NOMO-1 (cell line): ENCODE data around the gene DDN.
A peak's percentile ranks its signal among the peaks of the same experiment; 100 is the strongest.

Experiments used
- DNase-seq, 2 experiments: peaks; one replicate each; lab custom pipeline; 2025; ENCODE audit not compliant: unreplicated experiment in 2 of 2; lab: John Stamatoyannopoulos, UW

The DDN gene

DNA sequence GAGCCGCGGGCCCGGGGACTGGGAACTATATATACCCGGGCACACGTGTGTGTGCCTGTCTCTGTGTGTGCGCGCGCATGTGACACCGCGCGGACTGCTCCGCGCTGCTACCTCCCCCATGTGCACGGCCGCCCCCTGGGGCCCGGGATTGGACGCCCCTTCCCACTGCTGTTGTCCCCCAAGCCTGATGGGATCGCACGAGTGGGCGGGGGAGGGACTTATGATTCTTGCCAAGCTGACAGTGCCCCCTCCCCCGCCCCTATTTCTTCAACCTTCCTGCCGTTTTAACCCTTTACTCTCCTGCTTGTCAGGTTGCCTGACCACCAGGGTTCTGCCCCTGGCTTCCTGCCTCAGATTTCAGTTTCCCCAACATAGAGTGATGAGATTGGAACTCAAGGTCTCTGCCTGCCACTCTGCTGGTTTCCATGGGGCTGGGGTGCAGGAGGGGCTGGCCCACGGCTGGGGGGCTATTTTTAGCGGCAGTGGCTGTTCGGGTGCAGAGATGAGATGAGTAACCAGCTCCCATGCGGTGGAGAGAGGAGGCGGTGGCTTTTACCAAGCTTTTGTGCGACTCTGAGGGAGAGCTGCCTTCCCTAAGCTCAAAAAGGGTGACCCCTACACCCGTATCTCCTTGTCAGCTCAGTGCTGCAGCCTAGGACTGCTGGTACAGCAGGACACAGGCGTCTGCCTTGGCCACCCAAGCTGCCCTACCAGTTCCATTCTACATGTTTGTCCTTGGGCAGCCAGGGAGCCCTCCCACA, at the start of gene DDN:
Gene DDN (minus strand): TSS at position 5 of the 761 bp plus-strand sequence. CDS start 88 bp downstream, outside the sequence.
- no peak for DNase-seq

DNA sequence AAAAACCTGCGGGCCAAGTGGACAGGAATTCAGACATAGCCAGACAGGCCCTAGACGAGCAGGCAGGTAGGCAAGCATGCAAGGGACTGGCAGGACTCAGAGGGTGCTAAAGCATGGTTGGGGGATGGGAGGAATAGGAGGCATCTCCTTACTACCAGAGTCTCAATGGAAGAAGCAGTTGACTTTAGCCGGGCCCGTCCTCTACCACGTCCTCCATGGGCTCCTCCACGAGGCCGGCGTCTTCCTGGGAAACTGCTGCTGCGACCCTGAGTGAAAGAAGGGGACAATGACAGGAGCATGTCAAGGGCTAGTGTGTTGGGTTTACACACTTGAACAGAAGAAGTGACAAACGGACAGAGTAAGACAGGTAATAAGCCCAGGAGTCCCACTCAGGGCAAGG, 49.8 kb upstream of the DDN start:
- no peak for DNase-seq

- DNase-seq: no peak
Measured at GRCh38 chr12:49046129-49046895, 47.1 kb upstream of the DDN start.

DNA sequence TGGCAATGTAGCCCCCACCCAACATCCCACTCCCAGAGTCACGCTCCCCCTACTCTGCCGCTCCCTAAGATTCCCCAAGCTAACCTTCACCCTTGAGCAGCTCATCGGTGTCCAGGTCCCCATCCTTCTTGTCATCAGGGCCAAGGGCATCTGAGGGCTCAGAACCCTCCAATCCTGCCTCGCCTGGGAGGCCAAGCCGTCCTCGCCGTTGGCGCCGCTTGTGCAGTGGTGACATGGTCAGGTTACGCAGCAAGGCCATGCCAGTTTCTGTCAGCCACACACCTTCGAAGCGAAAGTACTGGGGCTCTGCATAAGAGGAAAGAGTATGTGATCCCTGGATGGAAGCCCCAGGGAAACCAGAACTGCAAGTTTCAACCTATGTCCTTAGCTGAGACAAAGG, 45.5 kb upstream of the DDN start:
- DNase-seq: no peak

GRCh38 chr12:49043856-49044258, 44.7 kb upstream of the DDN start:
- peak; percentile 40 to 51 for DNase-seq

- DNase-seq: no peak
Measured at GRCh38 chr12:49043241-49043640, 44.1 kb upstream of the DDN start.

DNA sequence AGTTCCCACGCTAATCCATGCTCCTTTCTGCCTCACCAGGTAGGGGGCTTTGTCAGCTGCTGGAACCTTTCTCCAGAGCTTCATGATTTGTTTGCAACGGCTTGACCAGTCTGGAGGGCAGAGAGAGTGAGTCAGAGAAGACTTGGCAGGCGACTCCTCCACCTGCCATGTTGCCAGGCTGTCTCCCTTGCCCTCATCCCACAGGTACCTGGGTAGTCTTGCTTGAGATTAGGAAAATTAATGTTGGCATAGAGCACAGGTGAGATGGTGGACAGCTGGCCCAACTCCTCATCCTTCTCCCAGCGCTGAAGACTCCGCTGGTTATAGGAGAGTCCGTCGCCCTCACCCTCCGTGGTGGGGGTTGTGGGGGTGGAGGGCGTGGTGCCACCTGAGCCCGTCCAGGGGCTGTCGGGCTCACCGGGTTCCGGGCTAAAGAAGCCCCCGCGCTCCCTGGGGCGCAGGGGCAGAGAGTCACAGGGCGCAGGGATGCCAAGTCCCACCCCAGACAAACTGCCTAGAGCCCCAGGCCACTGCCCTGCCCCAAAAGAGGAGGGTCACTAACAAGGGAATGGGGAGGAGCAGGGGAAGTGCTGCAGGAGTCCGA, 42.8 kb upstream of the DDN start:
- no peak for DNase-seq

GRCh38 chr12:49041036-49041880, 42.1 kb upstream of the DDN start:
- no peak for DNase-seq

- no peak for DNase-seq
Measured at GRCh38 chr12:49040364-49040855, 41.2 kb upstream of the DDN start.

- no peak for DNase-seq
Measured at GRCh38 chr12:49039421-49040363, 40.5 kb upstream of the DDN start.

DNA sequence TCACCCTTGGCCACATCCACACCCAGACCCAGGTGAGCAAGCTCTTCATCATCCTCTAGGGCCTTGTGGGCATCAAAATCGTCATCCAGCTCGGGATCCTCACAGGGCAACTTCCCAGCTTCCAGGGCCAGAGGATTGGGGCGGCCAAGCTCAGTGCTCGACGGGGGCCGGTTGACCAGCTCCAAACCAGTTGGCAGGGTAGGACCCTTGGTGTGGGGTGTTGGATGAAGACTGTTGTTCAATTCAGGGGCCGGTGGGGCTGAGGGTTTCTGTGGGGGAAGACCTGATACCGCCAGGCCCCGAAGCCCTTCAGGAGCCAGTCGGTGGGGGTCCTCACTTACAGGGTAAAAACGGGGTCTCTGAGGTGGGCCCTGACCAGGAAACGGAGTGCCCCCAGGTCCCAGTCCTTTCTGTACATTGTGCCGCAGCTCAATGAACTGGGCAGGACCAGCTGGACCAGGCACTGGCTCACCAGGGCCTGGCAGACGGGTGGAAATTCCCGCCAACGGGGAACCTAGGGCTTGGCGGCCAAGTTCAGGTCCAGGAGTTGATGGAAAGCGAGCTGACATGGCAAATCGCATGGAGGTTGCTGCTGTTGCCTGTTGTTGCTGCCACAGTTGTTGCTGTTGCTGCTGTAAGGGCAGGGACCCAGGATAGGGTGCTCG, 39.2 kb upstream of the DDN start:
- DNase-seq: no peak

DNA sequence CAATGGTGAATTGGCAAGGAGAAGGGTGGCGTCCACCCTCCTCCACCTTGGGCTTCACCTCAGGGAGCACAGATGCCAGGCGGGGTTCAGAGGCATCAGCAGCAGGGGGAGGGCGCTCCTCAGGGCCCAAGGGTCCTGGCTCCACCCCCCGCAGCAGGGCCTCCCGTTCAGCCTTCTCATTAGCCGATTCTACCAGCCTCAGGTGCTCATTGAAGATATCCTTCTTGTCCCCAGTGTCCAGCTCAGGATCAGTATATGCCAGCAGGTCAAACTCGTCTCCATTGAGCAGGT, 38.7 kb upstream of the DDN start:
- DNase-seq: no peak

DNA sequence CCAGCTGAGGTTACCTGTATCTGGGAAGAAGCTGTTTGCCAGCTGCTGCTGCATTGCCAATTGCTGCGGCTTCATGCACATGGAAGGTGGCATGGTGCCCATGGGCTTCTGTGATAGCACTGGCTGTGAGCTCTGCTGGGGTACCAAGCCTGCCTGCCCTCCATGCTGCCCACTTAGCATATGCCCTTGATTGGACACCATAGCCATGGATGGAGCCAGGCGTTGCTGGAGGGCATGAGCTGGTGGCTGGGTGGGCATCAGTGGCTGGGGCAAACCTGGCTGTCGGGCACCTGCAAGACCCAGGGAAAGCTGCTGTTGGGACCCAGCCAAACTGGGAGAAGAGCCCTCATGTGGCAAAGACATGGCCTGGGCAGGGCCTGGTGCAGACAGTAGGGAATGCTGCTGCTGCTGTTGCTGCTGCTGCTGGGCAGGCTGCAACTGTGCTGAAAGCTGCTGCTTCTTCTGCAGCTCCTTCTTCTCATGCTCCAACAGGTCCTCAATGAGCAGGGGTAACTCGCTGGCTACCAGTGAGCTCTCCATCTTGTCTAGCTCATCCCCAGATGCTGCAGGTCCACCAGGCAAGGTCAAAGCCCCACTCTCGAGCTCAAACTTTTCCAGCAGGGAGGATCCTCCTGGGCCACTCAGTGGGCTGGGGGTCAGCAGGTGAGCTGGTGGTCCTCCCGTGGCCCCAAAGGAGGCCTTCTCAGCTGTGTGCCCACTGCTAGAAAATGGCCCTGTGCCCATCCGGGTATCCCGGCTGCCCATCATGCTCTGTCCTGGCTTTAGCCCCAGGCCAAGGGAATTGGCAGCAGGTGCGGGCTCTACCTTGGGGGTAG, 38.2 kb upstream of the DDN start:
- DNase-seq: no peak

GRCh38 chr12:49036029-49036428, 36.9 kb upstream of the DDN start:
- no peak for DNase-seq

GRCh38 chr12:49034286-49034622, 35.1 kb upstream of the DDN start:
- no peak for DNase-seq

DNA sequence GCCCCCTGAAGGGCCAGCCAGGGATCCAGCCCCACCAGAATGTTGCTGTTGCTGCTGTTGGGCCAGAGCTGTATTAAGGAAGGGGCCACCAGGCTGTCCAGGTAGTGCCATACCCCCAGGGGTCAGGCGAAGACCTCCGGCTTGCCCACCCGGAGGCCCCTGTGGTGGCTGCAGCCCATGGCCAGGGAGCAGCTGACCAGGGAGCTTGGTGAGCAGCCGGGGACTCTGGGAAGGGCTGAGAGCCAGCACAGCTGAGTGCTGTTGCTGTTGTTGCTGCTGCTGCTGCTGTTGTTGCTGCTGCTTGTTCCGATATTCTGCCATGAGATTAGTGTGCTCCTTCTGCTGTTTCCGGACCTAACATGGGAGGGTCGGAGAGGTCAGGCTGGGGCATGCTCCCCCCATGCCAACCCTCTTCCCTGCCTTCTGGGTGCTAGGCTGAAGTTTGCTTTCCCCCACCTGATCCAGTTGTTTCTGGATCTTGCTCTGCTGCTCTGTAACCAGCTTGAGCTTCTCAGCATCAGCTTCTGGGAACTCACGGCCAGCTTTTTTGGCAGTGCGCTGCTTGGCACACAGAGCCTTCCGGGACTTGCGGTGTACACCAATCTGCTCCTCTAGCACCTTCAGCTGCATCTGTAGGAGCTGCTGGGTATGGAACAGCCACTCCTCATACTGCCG, 34.6 kb upstream of the DDN start:
- DNase-seq: no peak

GRCh38 chr12:49032679-49033447, 33.7 kb upstream of the DDN start:
- DNase-seq: no peak
